Heart left ventricle (tissue), 16 donors: ENCODE results near the gene DTNB. TPM values are rescaled to one million over a fixed set of nuclear protein-coding genes. Genes with fewer than 3 reads are reported as not detected.
A peak's percentile ranks its signal among the peaks of the same experiment; 100 is the strongest.

ENCODE experiments used
- ATAC-seq, 4 donors: fragments of 200-7000 bp; cut with Tn5 transposase; one replicate each; pipeline ENCODE4 v1.9.1; 2020 to 2022; ENCODE audit warnings: moderate library complexity in 4 of 4, mild to moderate bottlenecking in 3 of 4, moderate number of reproducible peaks in 1 of 4
- DNase-seq, 5 donors: peaks; one replicate each; pipeline ENCODE4 v3.0.0-alpha.2; 2020
- H3K27ac ChIP-seq, 12 donors: fragments of 200-600 bp; sonication (generic) in 4 of 12; one replicate each; pipeline versions ENCODE4 v1.5.0 to v1.8.0; 2016 to 2022; ENCODE audit warnings: mild to moderate bottlenecking in 2 of 12
- H3K27me3 ChIP-seq, 9 donors: fragments of 200-600 bp; sonication (generic) in 2 of 9; one replicate each; pipeline versions ENCODE4 v1.5.1 to v1.8.0; 2016 to 2022; ENCODE audit warnings: mild to moderate bottlenecking in 3 of 9
- H3K36me3 ChIP-seq, 9 donors: fragments of 200-600 bp; sonication (generic) in 2 of 9; one replicate each; pipeline versions ENCODE4 v1.5.0 to v1.8.0; 2018 to 2022; ENCODE audit warnings: mild to moderate bottlenecking in 2 of 9
- H3K4me1 ChIP-seq, 12 donors: fragments of 200-600 bp; sonication (generic) in 4 of 12; one replicate each; pipeline versions ENCODE4 v1.5.0 to v1.8.0; 2016 to 2022; ENCODE audit warnings: mild to moderate bottlenecking in 3 of 12
- H3K4me3 ChIP-seq, 12 donors: fragments of 200-600 bp; sonication (generic) in 4 of 12; one replicate each; pipeline versions ENCODE4 v1.5.0 to v1.8.0; 2017 to 2022; ENCODE audit warnings: mild to moderate bottlenecking in 9 of 12, moderate library complexity in 4 of 12
- H3K9me3 ChIP-seq, 12 donors: fragments of 200-600 bp; sonication (generic) in 4 of 12; one replicate each; pipeline versions ENCODE4 v1.5.0 to v1.8.0; 2016 to 2022; ENCODE audit warnings: mild to moderate bottlenecking in 1 of 12
- CTCF ChIP-seq, 12 donors: fragments of 200-600 bp; sonication (generic) in 4 of 12; IDR thresholded peaks; one replicate each; pipeline versions ENCODE4 v1.5.0 to v1.8.0; 2018 to 2022; ENCODE audit warnings: antibody characterized with exemption in 12 of 12, mild to moderate bottlenecking in 5 of 12
- POLR2A ChIP-seq, 2 donors: fragments of 450-650 bp; IDR thresholded peaks; one replicate each; pipeline ENCODE4 v1.6.1; 2017; ENCODE audit warnings: antibody characterized with exemption in 2 of 2, mild to moderate bottlenecking in 2 of 2, moderate library complexity in 2 of 2
- WGBS, 4 donors: extraction: QIAGEN DNeasy Blood & Tissue Kit in 2 of 4; methylation state at CpG; one replicate each; pipeline versions ENCODE4 v1.1.5 to v1.1.7; 2013 to 2018; 5-methylcytosine and 5-hydroxymethylcytosine counted together
- intact Hi-C, 10 donors: fragments of 100-400 bp; cut with DNase I; formaldehyde crosslinking; loops; one replicate each; pipeline versions ENCODE4 v1.11.1 to v1.14.2; 2022
- polyA plus RNA-seq, 2 donors: library from polyadenylated mRNA; stranded (reverse); fragments of 200-250 nt; gene quantifications; one replicate each; pipeline ENCODE4 v1.2.3, GENCODE V29; 2013
- total RNA-seq, 9 donors: library from RNA; depleted of rRNA in 2 of 9; stranded (reverse); fragments of >200 nt in 2 of 9; fragmentation: NEBNext Ultra II Directional in 3 of 9; extraction: Animal tissue kit (Norgen Biotek cat#: 25700) in 3 of 9; gene quantifications; one replicate each; pipeline versions ENCODE4 v1.1.0 to v1.2.4, GENCODE V29; 2016 to 2023
- donor health status: ischemic (EF 13 %, LVEDD 7.1; RV severe dilation, severe dysfunction).
- donor health status: healthy with polysubstance abuse.
- donor health status: DM: no; HTN: yes; CAD: no.
- donor health status: DM: no; HTN: no; CAD: no.
- donor health status: ischemic (EF 25% LVEDD 6.9; RV normal size, moderate dysfunction).
- donor health status: ischemic (EF 25% LVEDD 5.7; RV mildly dilated, moderate dysfunction).
- donor health status: healthy.
- donor health status: DM: yes; HTN: yes; CAD: no.
- donor health status: ischemic (EF 35%, LVEDD 5.7; RV mildly dilated, moderate dysfunction).
- donor health status: nonischemic (EF 11% LVEDD 7.7; RV severe dilation, severe dysfunction).
- donor health status: DM: yes; HTN: yes; CAD: no.
- donor health status: PGD.
- donor health status: ischemic (EF 29% LVEDD 5.4; RV normal size, mild dysfunction).
- donor health status: nonischemic (EF 23%, LVEDD 6.1; RV moderate dilation, normal function).

The DTNB gene
- total and polyA plus RNA-seq, 11 donors: 2.5 to 17.3 (median 5.6) TPM

- H3K4me3 ChIP-seq: peak overlapping the region in 10 of 12 donors; percentile 6 to 57 (median 44)
- no peaks in the 10 kb centered on the region for H3K36me3 ChIP-seq
- H3K27me3 ChIP-seq: no peaks in the 10 kb centered on the region
- ATAC-seq: no peak
- no peaks in the 10 kb centered on the region for H3K9me3 ChIP-seq
- TF ChIP-seq POLR2A (IDR thresholded peaks at IDR 0.05) (no peak), CTCF (IDR thresholded peaks at IDR 0.05) (no peak)
- H3K27ac ChIP-seq: peak overlapping the region in 7 of 12 donors; percentile 36 to 90 (median 75)
- H3K4me1 ChIP-seq: peaks cover 0 to 20% (median 5%) of the 10 kb centered on the region in 12 donors
- WGBS, 4 donors: 54 to 58% (median 56%) methylated on average over 32 to 34 of the region's 34 CpGs
- DNase-seq: peak in 1 of 5 donors; percentile 56
- intact Hi-C loops: loop anchor here in 4 of 10 donors (2.0 to 10.0 kb wide), 4 partner anchors 19 to 313 kb away; partner anchors contain the start of gene DTNB (in 1 of the 4)
These were observed 311.9 kb downstream of the DTNB start for GRCh38 chr2:25361261-25362048.

- H3K4me3 ChIP-seq: no peak overlapping the region
- H3K27me3 ChIP-seq: no peaks in the 10 kb centered on the region
- TF ChIP-seq POLR2A (IDR thresholded peaks at IDR 0.05) (no peak), CTCF (IDR thresholded peaks at IDR 0.05) (no peak)
- H3K4me1 ChIP-seq: peaks cover 0 to 20% (median 5%) of the 10 kb centered on the region in 12 donors
- ATAC-seq (no peak), DNase-seq (no peak)
- 84 to 90% (median 89%) methylated on average over 8 of the region's 8 CpGs for WGBS, 4 donors
- intact Hi-C loops: loop anchor here in 1 of 10 donors (10.0 kb wide), 1 partner anchor 166 kb away; no protein-coding TSS in a partner anchor
- no peak overlapping the region for H3K27ac ChIP-seq
- H3K9me3 ChIP-seq: no peaks in the 10 kb centered on the region
- H3K36me3 ChIP-seq: no peaks in the 10 kb centered on the region
These were observed 314.5 kb downstream of the DTNB start for GRCh38 chr2:25358836-25359235.

- ATAC-seq (no peak), DNase-seq (peak in 1 of 5 donors; percentile 26)
- intact Hi-C loops: loop anchor here in 1 of 10 donors (10.0 kb wide), 1 partner anchor 166 kb away; no protein-coding TSS in a partner anchor
- H3K4me1 ChIP-seq: peaks cover 0 to 17% (median 5%) of the 10 kb centered on the region in 12 donors
- no peak overlapping the region for H3K4me3 ChIP-seq
- TF ChIP-seq POLR2A (IDR thresholded peaks at IDR 0.05): no peak
- TF ChIP-seq CTCF (IDR thresholded peaks at IDR 0.05): no peak
- no peaks in the 10 kb centered on the region for H3K27me3 ChIP-seq
- H3K27ac ChIP-seq: no peak overlapping the region
- H3K9me3 ChIP-seq: no peaks in the 10 kb centered on the region
- no peaks in the 10 kb centered on the region for H3K36me3 ChIP-seq
- WGBS, 4 donors: 93 to 97% (median 95%) methylated on average over 6 of the region's 6 CpGs
These were observed 315.0 kb downstream of the DTNB start for GRCh38 chr2:25358249-25358815.

- H3K9me3 ChIP-seq: no peaks in the 10 kb centered on the region
- intact Hi-C loops: loop anchor here in 1 of 10 donors (10.0 kb wide), 1 partner anchor 169 kb away; no protein-coding TSS in a partner anchor
- ATAC-seq: no peak
- no peaks in the 10 kb centered on the region for H3K4me1 ChIP-seq
- TF ChIP-seq POLR2A (IDR thresholded peaks at IDR 0.05): no peak
- TF ChIP-seq CTCF (IDR thresholded peaks at IDR 0.05): no peak
- H3K36me3 ChIP-seq: no peaks in the 10 kb centered on the region
- 38 to 53% (median 49%) methylated on average over 4 of the region's 4 CpGs for whole genome bisulfite sequencing, 4 donors
- no peaks in the 10 kb centered on the region for H3K27me3 ChIP-seq
- no peak overlapping the region for H3K4me3 ChIP-seq
- H3K27ac ChIP-seq: no peak overlapping the region
- peak in 1 of 5 donors; percentile 33 for DNase-seq
These were observed 317.3 kb downstream of the DTNB start for GRCh38 chr2:25356088-25356487.
